Stimulated activated CD4-positive, alpha-beta T cell treated with anti-CD3 and anti-CD28 coated beads, Interleukin-15, amount 100 ng/mL, for 48 hours (primary cell): ENCODE data around the gene PYY.
"Not testable (repeated sequence)": the region's sequence is repeated elsewhere in the genome, so short reads cannot be mapped to it uniquely, and the experiment has no call there.

Source experiments
- DNase-seq, 2 donors: peaks; one replicate each; pipeline ENCODE4 v3.0.0-alpha.2; 2020; ENCODE audit warnings: low read depth in 2 of 2

PYY gene

DNA sequence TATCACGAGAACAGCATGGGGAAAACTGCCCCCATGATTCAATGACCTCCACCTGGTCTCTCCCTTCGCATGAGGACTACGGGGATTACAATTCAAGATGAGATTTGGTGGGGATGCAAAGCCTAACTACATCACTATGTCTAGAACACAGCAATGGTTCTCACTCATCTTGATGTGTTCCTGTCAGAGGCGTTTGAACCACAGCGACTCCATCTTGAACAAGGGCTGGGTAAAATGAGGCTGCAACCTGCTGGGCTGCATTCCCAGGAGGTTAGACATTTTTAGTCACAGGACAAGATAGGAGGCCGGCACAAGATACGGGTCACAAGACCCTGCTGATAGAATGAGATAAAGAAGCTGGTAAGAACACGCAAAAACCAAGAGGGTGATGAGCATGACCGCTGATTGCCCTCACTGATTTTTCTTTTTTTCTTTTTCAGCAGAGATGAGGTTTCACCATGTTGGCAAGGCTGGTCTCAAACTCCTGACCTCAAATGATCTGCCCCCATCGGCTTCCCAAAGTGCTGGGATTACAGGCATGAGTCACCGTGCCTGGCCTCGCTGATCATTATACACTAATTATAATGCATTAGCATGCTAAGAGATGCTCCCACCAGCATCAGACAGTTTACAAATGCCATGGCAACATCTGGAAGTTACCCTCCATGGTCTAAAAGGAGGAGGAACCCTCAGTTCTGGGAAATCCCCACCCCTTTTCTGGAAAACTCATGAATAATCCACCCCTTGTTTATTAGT, 8.5 kb downstream of the PYY start:
- no peak for DNase-seq

DNA sequence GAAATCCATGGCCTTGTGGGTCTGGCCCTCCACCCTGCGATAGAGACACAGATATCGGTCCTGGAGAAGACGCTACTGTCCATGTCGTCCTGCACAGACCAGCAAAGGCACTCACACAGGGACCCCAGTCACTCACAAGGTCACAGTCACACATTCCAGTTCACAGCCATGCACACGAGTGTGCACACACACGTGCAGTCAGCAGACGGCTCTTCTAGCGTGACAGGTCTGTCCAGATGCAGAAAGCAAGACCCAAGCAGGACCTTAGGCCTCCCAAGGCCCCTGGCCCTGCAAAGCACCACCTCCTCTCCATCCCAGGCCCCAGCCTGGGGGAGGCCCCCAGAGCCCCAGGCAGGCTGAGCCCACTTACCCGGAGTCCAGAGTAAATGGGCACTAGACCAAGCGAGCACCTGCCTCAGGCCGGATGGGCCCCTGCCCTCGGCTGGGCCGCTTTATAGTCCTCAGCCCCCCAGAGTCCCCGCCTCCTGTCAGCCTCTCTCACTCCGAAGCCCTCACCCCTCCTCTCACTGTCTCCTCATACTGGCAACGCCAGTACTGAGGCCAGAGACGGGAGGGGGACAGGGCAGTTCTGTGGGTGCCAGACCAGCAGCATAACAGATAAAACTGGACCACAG, 11.6 kb downstream of the PYY start, which contains the start of gene PPY:
PPY (minus strand) TSS at position 426 of the 635 bp plus-strand sequence. CDS start 822 bp downstream, outside the sequence.
- no peak for DNase-seq

DNA sequence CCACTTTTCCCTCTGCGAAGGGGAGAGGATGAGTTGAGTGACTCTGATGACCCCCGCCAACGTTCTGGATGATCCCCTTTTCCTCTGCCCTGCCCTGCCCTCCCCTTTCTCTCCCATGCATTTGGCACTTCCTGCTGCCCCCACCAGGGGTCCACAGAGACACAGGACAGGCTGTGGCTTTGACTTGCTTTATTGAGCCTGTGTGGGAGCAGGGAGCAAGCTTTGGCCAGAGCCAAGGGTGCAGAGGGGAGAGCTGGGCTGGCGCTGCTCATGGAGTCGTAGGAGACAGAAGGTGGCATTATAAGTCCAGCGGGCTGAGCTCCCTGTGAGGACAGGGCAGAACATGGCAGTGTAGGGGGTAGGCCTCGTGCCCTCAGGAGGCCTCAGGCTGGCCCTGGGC, 13.1 kb downstream of the PYY start:
- DNase-seq = no peak

DNA sequence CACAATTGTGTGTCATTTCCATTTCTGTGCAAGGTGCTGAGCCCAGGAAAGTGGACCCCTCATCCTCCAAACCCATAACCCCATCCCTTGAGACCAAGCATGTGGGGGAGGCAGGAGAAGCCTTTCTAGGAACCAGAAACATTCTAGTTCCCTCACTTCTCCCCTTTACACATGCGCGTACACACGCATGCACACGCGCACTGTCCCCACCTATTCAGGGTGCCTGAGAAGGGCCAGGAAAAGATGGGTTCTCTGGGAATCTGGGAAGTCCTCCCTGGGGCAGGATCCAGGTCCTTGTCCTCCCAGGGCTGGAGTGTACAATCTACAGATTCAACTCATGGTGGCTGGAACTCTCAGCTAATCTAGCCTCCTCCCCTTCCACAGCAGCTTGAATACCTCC, 13.9 kb downstream of the PYY start:
- DNase-seq = no peak

DNA sequence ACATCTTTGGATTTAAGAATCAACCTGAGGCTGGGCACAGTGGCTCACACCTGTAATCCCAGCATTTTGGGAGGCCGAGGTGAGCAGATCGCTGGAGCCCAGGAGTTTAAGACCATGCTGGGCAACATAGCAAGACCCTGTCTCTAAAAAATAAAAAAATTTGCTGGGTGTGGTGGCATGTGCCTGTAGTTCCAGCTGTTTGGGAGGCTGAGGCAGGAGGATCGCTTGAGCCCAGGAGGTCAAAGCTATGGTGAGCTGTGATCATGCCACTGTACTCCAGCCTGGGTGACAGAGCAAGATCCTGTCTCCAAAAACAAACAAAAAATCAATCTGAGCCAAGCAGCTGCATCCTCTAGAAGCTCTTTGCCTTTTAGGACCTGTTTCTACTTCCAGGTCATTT, 14.3 kb downstream of the PYY start:
- not testable (repeated sequence) for DNase-seq

DNA sequence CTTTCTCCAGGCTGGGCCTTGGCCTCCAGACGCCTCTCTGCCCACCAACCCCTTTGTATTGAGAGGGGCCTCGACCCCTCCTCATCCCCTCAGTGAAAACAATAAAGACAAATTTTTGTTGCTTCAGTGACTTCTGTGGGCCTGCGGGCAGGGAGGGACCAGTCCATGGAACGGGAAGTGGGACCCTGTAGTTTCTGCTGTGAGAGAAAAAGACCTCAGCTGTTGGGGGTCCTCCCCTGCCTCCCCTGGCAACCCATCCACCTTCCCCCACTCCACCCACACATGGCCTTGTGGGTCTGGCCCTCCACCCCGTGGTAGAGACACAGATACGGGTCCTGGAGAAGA, 14.9 kb downstream of the PYY start:
- DNase-seq = no peak

DNA sequence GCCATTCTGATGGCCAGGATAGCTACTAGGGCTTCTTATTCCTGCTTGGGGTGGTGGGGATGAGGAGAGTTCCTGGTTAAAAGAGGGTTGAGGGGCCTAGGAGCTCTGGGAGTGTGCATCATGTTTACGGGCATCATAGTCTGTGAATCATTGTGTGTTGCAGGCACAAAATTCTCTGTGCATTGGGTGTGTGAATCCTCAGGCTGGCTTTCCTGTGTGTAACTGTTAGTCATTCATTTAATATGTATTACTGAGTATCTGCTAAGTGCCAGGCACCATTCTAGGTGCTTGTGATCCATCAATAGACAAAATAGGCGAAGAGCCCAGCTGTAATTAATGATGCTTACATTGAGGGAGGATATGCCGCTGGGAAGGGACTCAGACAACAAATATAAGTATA, 17.3 kb downstream of the PYY start:
- no peak for DNase-seq

DNA sequence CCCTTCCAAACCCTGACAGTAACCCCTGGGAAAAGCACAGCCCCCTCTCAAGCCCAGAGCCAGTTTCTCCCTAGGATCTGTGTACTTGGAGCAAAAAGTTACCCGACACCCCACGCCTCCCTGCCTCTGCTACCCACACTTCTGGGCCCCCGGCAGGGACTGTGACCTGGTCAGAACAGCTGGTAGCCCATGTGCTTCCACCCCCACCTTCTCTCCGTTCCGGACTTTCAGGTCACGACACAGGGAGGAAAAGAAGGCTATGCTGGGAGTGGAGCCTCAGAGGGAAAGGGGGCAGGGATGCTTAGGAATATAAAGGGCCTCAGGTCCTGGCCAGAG, 17.8 kb downstream of the PYY start:
- no peak for DNase-seq

DNA sequence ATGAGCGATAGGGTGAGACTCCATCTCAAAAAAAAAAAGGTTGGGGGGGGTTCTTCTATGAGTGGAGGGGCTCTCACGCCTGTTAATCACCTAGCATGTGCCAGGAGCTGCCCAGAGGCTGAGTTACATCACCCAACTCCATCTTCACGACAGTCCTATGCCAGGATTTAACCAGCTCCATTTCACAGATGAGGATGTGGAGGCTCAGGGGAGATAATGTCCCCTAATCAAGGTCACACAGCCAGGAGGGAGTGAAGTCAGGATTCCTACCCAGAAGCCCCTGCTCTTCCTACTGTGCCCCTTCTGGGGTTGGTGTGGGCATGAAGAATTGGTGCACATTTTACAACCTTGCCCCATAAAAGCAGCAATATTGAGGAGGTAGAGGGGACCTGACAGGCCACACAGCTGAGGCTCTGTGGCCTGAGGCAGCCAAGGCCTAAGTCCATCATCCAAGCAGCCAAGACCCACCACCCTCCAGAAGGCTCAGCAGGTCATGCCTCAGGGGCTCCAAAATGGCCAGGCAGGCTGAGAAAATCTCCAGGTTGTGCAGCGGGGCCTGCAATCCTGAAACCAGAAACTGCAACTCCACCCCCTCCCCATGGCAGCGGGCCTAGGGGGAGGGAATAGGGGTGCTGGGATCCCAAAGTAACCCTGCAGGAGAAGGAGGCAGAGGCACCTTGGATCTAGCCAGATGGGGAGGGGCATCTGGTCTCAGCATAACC, 18.4 kb downstream of the PYY start:
- DNase-seq = no peak

DNA sequence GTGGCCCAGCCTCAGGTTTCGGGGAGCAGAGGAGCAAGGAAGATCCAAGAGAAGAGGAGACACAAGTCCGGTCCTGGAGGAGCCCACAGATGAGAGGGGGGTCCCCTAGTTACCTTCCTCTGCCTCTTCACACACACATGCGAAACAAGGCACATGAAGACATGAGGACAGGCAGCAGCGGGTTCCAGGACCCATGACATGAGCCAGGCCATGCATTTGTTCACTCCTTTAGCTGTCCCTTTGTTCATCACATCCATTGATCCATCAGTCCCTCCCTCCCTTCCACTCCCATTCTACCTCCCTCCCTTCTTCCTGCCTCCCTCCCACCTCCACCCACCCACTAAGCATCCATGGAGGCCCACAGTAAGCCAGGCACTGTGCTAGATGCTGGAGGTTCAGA, 20.8 kb downstream of the PYY start:
- no peak for DNase-seq

DNA sequence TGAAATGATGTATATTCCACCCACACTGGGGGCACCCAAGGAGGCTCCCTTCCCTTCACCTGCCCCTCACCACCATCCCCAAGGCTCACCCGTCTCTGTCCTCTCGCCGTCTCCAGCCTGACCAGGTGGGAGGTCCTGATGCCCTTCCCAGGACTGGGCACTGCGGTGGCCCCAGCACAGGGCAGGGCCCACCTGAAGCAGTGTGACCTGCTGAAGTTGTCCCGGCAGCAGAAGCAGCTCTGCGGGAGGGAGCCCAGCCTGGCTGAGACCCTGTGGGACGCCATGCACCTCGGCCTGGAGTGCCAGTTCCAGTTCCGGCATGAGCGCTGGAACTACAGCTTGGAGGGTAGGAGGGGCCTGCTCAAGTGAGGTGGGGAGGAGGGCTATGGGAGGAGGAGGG, 21.4 kb downstream of the PYY start:
- no peak for DNase-seq

DNA sequence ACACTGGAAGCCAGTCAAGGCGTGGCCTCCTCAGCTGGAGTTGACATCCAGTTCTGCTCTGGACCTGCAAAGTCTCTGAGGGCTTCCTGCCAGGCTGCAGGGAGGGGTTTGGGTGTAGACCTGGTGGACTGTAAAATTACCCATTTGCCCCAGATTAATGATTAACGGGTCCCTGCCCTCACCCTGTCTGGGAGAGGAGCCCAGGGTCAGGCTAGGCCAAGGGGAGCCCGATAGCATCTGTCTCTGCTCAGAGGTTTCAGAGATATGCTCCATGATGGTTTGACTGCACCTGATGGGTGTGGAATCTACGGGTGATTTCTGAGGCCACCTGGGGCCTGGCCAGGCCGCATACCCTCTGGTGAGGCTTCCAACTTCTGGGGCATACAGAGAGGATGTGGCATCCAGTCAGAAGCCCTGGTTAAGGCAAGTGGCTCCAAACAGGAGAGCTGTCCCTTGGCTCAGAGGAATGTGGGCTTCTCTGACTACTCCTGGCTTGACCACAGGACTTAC, 22.6 kb downstream of the PYY start:
- no peak for DNase-seq

DNA sequence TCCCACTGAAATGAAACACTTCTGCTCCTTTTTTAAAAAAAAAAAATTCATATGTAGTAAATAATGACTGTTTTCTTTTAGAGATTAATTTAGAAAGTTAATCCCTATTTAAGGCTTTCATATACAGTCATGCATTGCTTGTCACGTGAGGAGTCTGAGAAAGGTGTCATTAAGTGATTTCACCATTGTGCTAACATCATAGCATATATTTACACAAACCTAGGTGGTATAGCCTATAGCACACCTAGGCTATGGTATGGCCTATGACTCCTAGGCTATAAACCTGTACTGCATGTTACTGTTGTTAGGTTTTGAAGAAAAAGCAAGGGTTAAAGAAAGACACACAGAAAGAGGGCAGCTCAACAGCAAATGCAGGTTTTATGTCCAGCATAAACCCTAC, 25.1 kb downstream of the PYY start:
- DNase-seq = no peak

DNA sequence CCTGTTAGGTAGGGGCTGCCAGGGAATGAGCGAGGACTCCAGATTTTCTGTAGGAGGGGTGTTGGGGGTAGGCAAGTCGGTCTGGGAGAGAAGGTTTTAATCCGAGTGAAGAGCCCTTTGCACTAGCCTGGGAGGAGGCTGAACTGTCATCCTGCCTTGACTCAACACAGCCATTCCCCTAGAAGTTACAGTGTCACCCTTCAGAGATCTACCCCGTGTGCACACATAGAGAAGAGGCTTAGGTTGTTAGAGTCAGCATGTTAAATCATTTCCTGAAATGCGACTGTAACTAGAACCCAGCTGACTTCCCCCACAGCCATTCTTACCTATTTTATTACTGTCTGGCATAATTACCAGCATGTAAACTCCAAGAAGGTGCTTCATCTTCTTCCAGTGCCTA, 25.8 kb downstream of the PYY start:
- DNase-seq = not testable (repeated sequence)

DNA sequence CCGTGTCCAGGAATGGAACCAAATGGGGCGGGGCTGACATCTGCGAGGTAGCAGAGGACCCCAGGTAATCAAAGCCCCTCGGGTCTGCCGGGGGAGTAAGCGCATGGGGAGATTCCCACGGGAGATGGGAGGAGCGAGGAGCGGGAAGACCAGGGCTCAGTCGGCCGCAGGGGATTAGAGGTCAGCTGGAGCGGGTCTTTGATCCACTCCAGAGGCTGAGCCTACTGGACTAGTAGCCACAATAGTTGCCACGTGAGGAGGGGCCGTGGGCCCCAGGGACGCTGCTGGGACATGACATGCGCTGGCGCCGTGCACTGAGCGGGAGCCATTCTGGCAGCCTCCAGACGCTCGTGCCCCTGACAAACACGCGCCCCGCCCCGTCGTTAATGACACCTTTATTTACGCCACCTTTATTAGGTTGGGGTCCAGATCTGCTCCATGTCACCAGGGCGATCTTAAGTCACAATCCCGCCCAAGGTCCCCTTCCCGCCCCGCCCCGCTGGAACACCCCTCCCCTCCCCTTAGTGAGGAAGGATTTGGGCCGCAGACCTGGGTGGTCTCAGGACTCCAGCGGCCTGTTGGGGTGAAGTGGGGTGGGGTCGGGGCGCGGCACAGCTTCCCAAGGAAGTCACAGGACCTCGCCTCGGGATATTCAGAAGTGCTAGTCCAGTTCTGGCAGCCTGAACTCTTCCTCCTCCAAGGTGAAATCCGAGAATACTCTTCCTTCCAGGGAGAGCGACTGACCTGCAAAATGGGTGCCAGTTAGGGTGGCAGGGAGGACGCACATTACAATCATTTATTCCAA, 26.5 kb downstream of the PYY start:
- no peak for DNase-seq

DNA sequence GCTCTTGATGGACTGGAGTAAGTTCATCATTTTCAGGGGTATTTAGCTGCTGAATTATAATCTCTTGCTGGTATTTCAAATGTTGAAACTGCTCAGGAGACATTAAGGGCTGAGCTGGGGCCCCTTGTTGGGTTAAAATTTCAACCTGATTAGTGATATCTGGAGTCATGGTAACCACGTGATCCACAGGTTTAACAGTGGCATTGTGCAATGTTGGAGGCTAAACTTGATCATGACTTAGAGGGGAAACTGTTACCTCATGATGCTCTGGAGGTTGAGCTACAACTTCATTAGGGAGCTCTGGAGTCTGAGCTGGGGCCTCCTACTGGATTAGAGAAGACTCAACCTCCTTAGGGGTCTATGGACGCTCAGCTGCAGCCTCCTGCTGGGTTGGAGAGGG, 29.2 kb downstream of the PYY start:
- no peak for DNase-seq

DNA sequence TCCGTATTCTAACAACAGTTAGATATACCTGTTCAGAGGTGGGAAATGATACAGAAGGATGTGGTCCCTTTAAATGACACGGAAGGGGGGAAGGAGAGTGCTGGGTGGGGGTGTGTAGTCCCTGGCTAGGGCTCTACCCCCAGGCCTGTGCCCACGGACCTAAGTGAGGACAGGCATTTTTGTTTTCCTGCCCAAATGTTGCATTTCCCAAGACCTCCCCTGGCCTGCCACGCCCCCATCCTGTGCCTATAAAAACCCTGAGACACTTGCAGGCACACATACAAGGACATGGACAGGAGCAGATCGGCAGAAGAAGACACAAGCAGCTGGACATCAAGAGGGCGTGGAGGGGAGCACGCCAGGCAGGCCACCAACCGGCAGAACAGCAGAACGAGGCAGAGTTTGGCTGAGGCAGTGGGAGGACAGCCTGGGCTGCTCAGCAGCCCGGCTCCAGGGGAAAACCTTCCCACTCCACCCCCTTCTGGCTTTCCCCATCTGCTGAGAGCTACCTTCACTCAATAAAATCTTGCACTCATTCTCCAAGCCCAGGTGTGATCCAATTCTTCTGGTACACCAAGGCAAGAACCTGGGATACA, 33.1 kb downstream of the PYY start:
- no peak for DNase-seq

DNA sequence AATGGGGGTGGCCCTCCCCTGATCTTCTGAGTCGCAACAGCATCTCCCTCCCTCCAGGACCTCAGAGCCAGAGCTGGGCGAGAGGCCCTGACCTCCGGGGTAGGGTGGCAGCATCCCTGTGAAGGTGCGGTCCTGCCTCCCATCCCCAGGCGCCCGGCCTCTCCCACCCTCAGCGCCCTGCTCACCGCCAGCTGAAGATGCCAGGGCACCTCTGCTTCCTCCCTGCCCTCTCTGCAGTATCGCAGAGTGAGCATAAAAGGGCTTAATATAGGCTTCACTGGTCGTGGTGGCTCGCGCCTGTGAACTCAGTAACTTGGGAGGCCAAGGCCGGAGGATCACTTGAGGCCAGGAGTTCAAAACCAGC, 35.7 kb downstream of the PYY start:
- no peak for DNase-seq

DNA sequence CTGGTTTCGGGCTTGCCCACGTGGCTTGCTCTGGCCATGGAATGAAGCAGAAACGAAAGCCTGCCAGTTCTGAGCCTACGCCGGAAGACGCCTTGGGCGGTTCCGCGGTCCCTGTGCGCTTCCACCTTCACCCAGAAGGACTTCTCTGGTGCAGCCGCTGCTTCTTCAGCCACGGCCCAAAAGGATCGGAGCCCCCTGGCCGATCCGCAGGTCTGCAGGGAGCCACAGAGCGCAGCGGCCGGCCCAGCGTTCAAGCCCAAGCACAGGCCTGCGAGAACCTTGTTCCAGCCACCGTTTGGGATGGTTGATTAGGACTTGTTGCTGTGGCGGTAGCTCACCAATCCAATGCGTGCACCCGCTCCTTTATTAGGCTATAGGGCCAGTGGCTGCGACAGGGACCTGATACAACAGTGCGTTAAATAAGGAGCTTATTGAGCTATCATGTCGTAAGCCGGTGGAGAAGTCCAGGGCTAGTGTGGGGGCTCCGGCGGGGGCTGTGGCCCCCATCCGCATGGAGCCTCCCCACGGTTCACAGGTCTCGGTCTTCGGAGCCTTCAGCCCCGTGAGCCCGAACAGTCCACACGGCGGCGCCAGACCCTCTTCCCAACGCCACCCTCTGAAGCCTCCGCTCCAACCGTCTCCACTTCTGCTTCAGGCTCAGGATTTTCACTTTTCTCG, 36.3 kb downstream of the PYY start:
- peak; percentile 25 to 41 for DNase-seq

DNA sequence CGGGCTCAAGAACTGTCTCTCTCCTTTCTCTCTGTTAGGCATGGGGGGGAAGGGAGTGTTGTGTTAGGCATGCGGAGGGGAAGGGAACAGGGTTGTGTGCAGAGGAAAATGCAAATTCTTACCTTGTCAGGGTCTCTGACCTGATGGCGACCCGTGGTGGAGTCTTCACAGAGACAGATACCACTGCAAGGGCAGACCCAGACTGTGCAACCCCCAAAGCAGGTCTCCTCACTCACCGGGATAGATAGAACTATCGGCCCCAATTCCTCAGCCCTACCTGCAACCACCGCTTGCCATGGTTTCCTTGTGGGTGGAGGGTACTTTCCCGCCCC, 36.8 kb downstream of the PYY start:
- DNase-seq = no peak

DNA sequence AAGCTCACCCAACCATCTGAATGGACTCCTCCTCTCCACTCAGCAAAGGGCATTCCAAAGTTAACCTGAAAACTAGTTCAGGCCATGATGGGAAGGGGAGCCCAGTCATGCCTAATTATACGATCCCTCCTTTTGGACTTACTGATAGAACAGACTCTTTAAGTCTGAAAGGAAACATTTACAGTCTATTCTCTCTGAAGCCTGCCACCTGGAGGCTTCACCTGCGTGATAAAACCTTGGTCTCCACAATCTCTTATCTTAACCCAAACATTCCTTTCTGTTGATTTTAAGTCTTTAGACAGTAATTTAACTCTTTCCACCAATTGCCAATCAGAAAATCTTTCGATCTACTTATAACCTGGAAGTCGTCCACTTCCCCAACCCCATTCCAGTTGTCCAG, 37.4 kb downstream of the PYY start:
- DNase-seq = no peak
